ENCODE results near the gene SLCO3A1. TPM values are rescaled to one million over a fixed set of nuclear protein-coding genes. Genes with fewer than 3 reads are reported as not detected.

SLCO3A1 gene
- total RNA-seq, 3 donors from 2014 or later = 8.5 to 14.1 (median 13.6) TPM

- no peaks in the 10 kb centered on the region for H3K4me1 ChIP-seq
- DNase-seq (ENCODE audit: low spot score in 2 of 2) = no peak
- no peak overlapping the region for H3K4me3 ChIP-seq
- intact Hi-C loops (cut with DNase I; ENCODE audit: low total_unique reads) = no loop called here
- TF ChIP-seq POLR2A (IDR thresholded peaks at IDR 0.05) (no peak), POLR2AphosphoS5 (IDR thresholded peaks at IDR 0.05) (no peak), CTCF (IDR thresholded peaks at IDR 0.05) (no peak)
- no peaks in the 10 kb centered on the region for H3K27me3 ChIP-seq
- no peaks in the 10 kb centered on the region for H3K36me3 ChIP-seq
- no peak overlapping the region for H3K27ac ChIP-seq
- no peaks in the 10 kb centered on the region for H3K9me3 ChIP-seq
Measured at GRCh38 chr15:92111291-92111690, 257.8 kb downstream of the SLCO3A1 start.

GRCh38 chr15:92111751-92112150, 258.2 kb downstream of the SLCO3A1 start:
- no peaks in the 10 kb centered on the region for H3K36me3 ChIP-seq
- no peak overlapping the region for H3K27ac ChIP-seq
- DNase-seq (ENCODE audit: low spot score in 2 of 2) = no peak
- intact Hi-C loops (cut with DNase I; ENCODE audit: low total_unique reads) = no loop called here
- H3K4me3 ChIP-seq = no peak overlapping the region
- TF ChIP-seq CTCF (IDR thresholded peaks at IDR 0.05) = no peak
- TF ChIP-seq POLR2A (IDR thresholded peaks at IDR 0.05) = no peak
- no peak for TF ChIP-seq POLR2AphosphoS5 (IDR thresholded peaks at IDR 0.05)
- H3K27me3 ChIP-seq = no peaks in the 10 kb centered on the region
- no peaks in the 10 kb centered on the region for H3K4me1 ChIP-seq
- H3K9me3 ChIP-seq = no peaks in the 10 kb centered on the region

GRCh38 chr15:92112180-92112579, 258.7 kb downstream of the SLCO3A1 start:
- Histone ChIP-seq H3K27ac (no peak overlapping the region), H3K4me3 (no peak overlapping the region), H3K4me1 (peaks cover 0 to 2% of the 10 kb centered on the region in 2 donors), H3K36me3 (no peaks in the 10 kb centered on the region), H3K27me3 (no peaks in the 10 kb centered on the region), H3K9me3 (no peaks in the 10 kb centered on the region)
- TF ChIP-seq CTCF (IDR thresholded peaks at IDR 0.05) (no peak), POLR2A (IDR thresholded peaks at IDR 0.05) (no peak), POLR2AphosphoS5 (IDR thresholded peaks at IDR 0.05) (no peak)
- no peak for DNase-seq (ENCODE audit: low spot score in 2 of 2)
- intact Hi-C loops (cut with DNase I; ENCODE audit: low total_unique reads) = no loop called here

- Histone ChIP-seq H3K4me3 (no peak overlapping the region), H3K27me3 (no peaks in the 10 kb centered on the region), H3K9me3 (no peaks in the 10 kb centered on the region), H3K4me1 (peaks cover 0 to 7% of the 10 kb centered on the region in 2 donors), H3K36me3 (no peaks in the 10 kb centered on the region), H3K27ac (no peak overlapping the region)
- TF ChIP-seq POLR2A (IDR thresholded peaks at IDR 0.05) (no peak), POLR2AphosphoS5 (IDR thresholded peaks at IDR 0.05) (no peak), CTCF (IDR thresholded peaks at IDR 0.05) (no peak)
- no peak for DNase-seq (ENCODE audit: low spot score in 2 of 2)
- intact Hi-C loops (cut with DNase I; ENCODE audit: low total_unique reads) = no loop called here
Measured at GRCh38 chr15:92112711-92113110, 259.2 kb downstream of the SLCO3A1 start.

GRCh38 chr15:92113832-92114231, 260.3 kb downstream of the SLCO3A1 start:
- intact Hi-C loops (cut with DNase I; ENCODE audit: low total_unique reads) = no loop called here
- no peaks in the 10 kb centered on the region for H3K27me3 ChIP-seq
- no peak overlapping the region for H3K4me3 ChIP-seq
- no peak overlapping the region for H3K27ac ChIP-seq
- H3K36me3 ChIP-seq = no peaks in the 10 kb centered on the region
- H3K4me1 ChIP-seq = peaks cover 0 to 7% of the 10 kb centered on the region in 2 donors
- no peak for DNase-seq (ENCODE audit: low spot score in 2 of 2)
- H3K9me3 ChIP-seq = no peaks in the 10 kb centered on the region
- no peak for TF ChIP-seq POLR2A (IDR thresholded peaks at IDR 0.05)
- TF ChIP-seq CTCF (IDR thresholded peaks at IDR 0.05) = no peak
- TF ChIP-seq POLR2AphosphoS5 (IDR thresholded peaks at IDR 0.05) = no peak
